Left renal pelvis (tissue), 4 donors: ENCODE data around the gene KRT31. TPM values are rescaled to one million over a fixed set of nuclear protein-coding genes. Genes with fewer than 3 reads are reported as not detected.
"Not testable (repeated sequence)": the region's sequence is repeated elsewhere in the genome, so short reads cannot be mapped to it uniquely, and the experiment has no call there.

Experiments
- DNase-seq, 4 donors: peaks; one replicate each; pipeline ENCODE4 v3.0.0-alpha.2; 2013; ENCODE audit warnings: low read depth in 4 of 4, low spot score in 3 of 4
- polyA plus RNA-seq, 4 donors: library from polyadenylated mRNA; unstranded; fragments of 120-200 nt; gene quantifications; one replicate each; pipeline ENCODE4 v1.2.1, GENCODE V29; 2013; ENCODE audit not compliant: insufficient read length in 4 of 4

The KRT31 gene
- polyA plus RNA-seq, 4 donors = 0.08 TPM; not detected in 3

- DNase-seq = no peak
Measured at GRCh38 chr17:41392278-41392677, 5.1 kb downstream of the KRT31 start.

GRCh38 chr17:41391535-41391934 lies 5.9 kb downstream of the KRT31 start:
- no peak for DNase-seq

- no peak for DNase-seq
Measured at GRCh38 chr17:41390411-41390938, 6.9 kb downstream of the KRT31 start.

GRCh38 chr17:41387670-41388069 lies 9.7 kb downstream of the KRT31 start:
- DNase-seq = no peak

GRCh38 chr17:41386227-41386626 lies 11.2 kb downstream of the KRT31 start:
- DNase-seq = no peak

- DNase-seq = no peak
Measured at GRCh38 chr17:41383690-41384089, 13.7 kb downstream of the KRT31 start.

GRCh38 chr17:41382394-41382793 lies 15.0 kb downstream of the KRT31 start:
- no peak for DNase-seq

- DNase-seq = not testable (repeated sequence)
Measured at GRCh38 chr17:41381943-41382342, 15.5 kb downstream of the KRT31 start, which contains the start of gene KRT34. TSS of gene KRT34 (minus strand) at chr17:41382306. CDS start at chr17:41382246, 60 bp downstream.

- DNase-seq = not testable (repeated sequence)
Measured at GRCh38 chr17:41380091-41380490, 17.3 kb downstream of the KRT31 start.

GRCh38 chr17:41377546-41377945 lies 19.9 kb downstream of the KRT31 start:
- no peak for DNase-seq

- no peak for DNase-seq
Measured at GRCh38 chr17:41369713-41370112, 27.7 kb downstream of the KRT31 start, which contains the start of gene KRT33B. TSS of gene KRT33B (minus strand) at chr17:41369813. CDS start at chr17:41369750, 63 bp downstream.

- no peak for DNase-seq
Measured at GRCh38 chr17:41369023-41369422, 28.4 kb downstream of the KRT31 start.

GRCh38 chr17:41367426-41368075 lies 29.9 kb downstream of the KRT31 start:
- no peak for DNase-seq

- DNase-seq = no peak
Measured at GRCh38 chr17:41366070-41366469, 31.3 kb downstream of the KRT31 start.

GRCh38 chr17:41363881-41364280 lies 33.5 kb downstream of the KRT31 start:
- DNase-seq = no peak

GRCh38 chr17:41360296-41360995 lies 37.0 kb downstream of the KRT31 start:
- no peak for DNase-seq

- DNase-seq = no peak
Measured at GRCh38 chr17:41354536-41354935, 42.9 kb downstream of the KRT31 start.

- no peak for DNase-seq
Measured at GRCh38 chr17:41352597-41353366, 44.6 kb downstream of the KRT31 start.

- no peak for DNase-seq
Measured at GRCh38 chr17:41351177-41351576, 46.2 kb downstream of the KRT31 start.

- DNase-seq = not testable (repeated sequence)
Measured at GRCh38 chr17:41350381-41350878, 47.0 kb downstream of the KRT31 start, which contains the start of gene KRT33A. TSS of gene KRT33A (minus strand) at chr17:41350828. CDS start at chr17:41350767, 61 bp downstream.
